ENCODE measurements around the gene LNPK. TPM values are rescaled to one million over a fixed set of nuclear protein-coding genes. Genes with fewer than 3 reads are reported as not detected.
"Not testable (repeated sequence)": the region's sequence is repeated elsewhere in the genome, so short reads cannot be mapped to it uniquely, and the experiment has no call there.

Gene LNPK
- total and polyA plus RNA-seq, 2 donors = 9.4 to 93.1 TPM

- WGBS = 84% methylated on average over 12 of the region's 12 CpGs
- not testable (repeated sequence) for H3K4me3 ChIP-seq (ENCODE audit: low read depth, low read length); DNase-seq (ENCODE audit: extremely low spot score); H3K27ac ChIP-seq (ENCODE audit: low read depth); H3K36me3 ChIP-seq (ENCODE audit: insufficient read depth); H3K4me1 ChIP-seq (ENCODE audit: insufficient read depth)
Observed at GRCh38 chr2:175913849-175914743, 88.0 kb downstream of the LNPK start.

- not testable (repeated sequence) for H3K36me3 ChIP-seq (ENCODE audit: insufficient read depth); DNase-seq (ENCODE audit: extremely low spot score); H3K4me3 ChIP-seq (ENCODE audit: low read depth, low read length); H3K4me1 ChIP-seq (ENCODE audit: insufficient read depth); H3K27ac ChIP-seq (ENCODE audit: low read depth)
- WGBS = 90% methylated on average over 2 of the region's 2 CpGs
Observed at GRCh38 chr2:175913267-175913666, 88.8 kb downstream of the LNPK start.

- DNase-seq (ENCODE audit: extremely low spot score) = no peak
Observed at GRCh38 chr2:175904035-175904434, 98.0 kb downstream of the LNPK start.

GRCh38 chr2:175903384-175903936 is 98.6 kb downstream of the LNPK start:
- no peak for DNase-seq (ENCODE audit: extremely low spot score)
- Histone ChIP-seq H3K4me3 (ENCODE audit: low read depth, low read length) (no peak overlapping the region), H3K27ac (ENCODE audit: low read depth) (no peak overlapping the region), H3K4me1 (ENCODE audit: insufficient read depth) (no peaks in the 10 kb centered on the region), H3K36me3 (ENCODE audit: insufficient read depth) (no peaks in the 10 kb centered on the region)
- WGBS = 88% methylated on average over 1 of the region's 1 CpG

More at GRCh38 chr2:175904035-175904434, 98.0 kb downstream of the LNPK start:
- H3K36me3 ChIP-seq (ENCODE audit: insufficient read depth) = no peaks in the 10 kb centered on the region
- no peak overlapping the region for H3K27ac ChIP-seq (ENCODE audit: low read depth)
- no peak overlapping the region for H3K4me3 ChIP-seq (ENCODE audit: low read depth, low read length)
- WGBS = 76% methylated on average over 4 of the region's 4 CpGs
- no peaks in the 10 kb centered on the region for H3K4me1 ChIP-seq (ENCODE audit: insufficient read depth)

GRCh38 chr2:175895957-175896356 is 106.1 kb downstream of the LNPK start:
- H3K4me1 ChIP-seq (ENCODE audit: insufficient read depth); H3K4me3 ChIP-seq (ENCODE audit: low read depth, low read length); H3K27ac ChIP-seq (ENCODE audit: low read depth); H3K36me3 ChIP-seq (ENCODE audit: insufficient read depth); DNase-seq (ENCODE audit: extremely low spot score): not testable (repeated sequence)
- WGBS = 98% methylated on average over 1 of the region's 1 CpG

GRCh38 chr2:175892046-175892445 is 110.0 kb downstream of the LNPK start:
- Histone ChIP-seq H3K4me3 (ENCODE audit: low read depth, low read length) (no peak overlapping the region), H3K27ac (ENCODE audit: low read depth) (no peak overlapping the region), H3K4me1 (ENCODE audit: insufficient read depth) (no peaks in the 10 kb centered on the region), H3K36me3 (ENCODE audit: insufficient read depth) (no peaks in the 10 kb centered on the region)
- no peak for DNase-seq (ENCODE audit: extremely low spot score)
- WGBS = 82% methylated on average over 2 of the region's 2 CpGs

GRCh38 chr2:175890636-175891242 is 111.3 kb downstream of the LNPK start:
- Histone ChIP-seq H3K4me1 (ENCODE audit: insufficient read depth) (no peaks in the 10 kb centered on the region), H3K27ac (ENCODE audit: low read depth) (no peak overlapping the region), H3K36me3 (ENCODE audit: insufficient read depth) (no peaks in the 10 kb centered on the region), H3K4me3 (ENCODE audit: low read depth, low read length) (no peak overlapping the region)
- no peak for DNase-seq (ENCODE audit: extremely low spot score)
- 83% methylated on average over 9 of the region's 9 CpGs for WGBS

GRCh38 chr2:175889701-175890302 is 112.3 kb downstream of the LNPK start:
- no peaks in the 10 kb centered on the region for H3K4me1 ChIP-seq (ENCODE audit: insufficient read depth)
- no peak overlapping the region for H3K27ac ChIP-seq (ENCODE audit: low read depth)
- 61% methylated on average over 3 of the region's 3 CpGs for WGBS
- no peaks in the 10 kb centered on the region for H3K36me3 ChIP-seq (ENCODE audit: insufficient read depth)
- H3K4me3 ChIP-seq (ENCODE audit: low read depth, low read length) = no peak overlapping the region
- peak; percentile 67 for DNase-seq (ENCODE audit: extremely low spot score)

GRCh38 chr2:175887776-175888175 is 114.3 kb downstream of the LNPK start:
- no peak overlapping the region for H3K27ac ChIP-seq (ENCODE audit: low read depth)
- 80% methylated on average over 2 of the region's 2 CpGs for WGBS
- no peak overlapping the region for H3K4me3 ChIP-seq (ENCODE audit: low read depth, low read length)
- no peak for DNase-seq (ENCODE audit: extremely low spot score)
- H3K36me3 ChIP-seq (ENCODE audit: insufficient read depth) = no peaks in the 10 kb centered on the region
- H3K4me1 ChIP-seq (ENCODE audit: insufficient read depth) = no peaks in the 10 kb centered on the region

- no peaks in the 10 kb centered on the region for H3K4me1 ChIP-seq (ENCODE audit: insufficient read depth)
- DNase-seq (ENCODE audit: extremely low spot score) = no peak
- no peak overlapping the region for H3K4me3 ChIP-seq (ENCODE audit: low read depth, low read length)
- H3K27ac ChIP-seq (ENCODE audit: low read depth) = no peak overlapping the region
- H3K36me3 ChIP-seq (ENCODE audit: insufficient read depth) = no peaks in the 10 kb centered on the region
- WGBS = 59% methylated on average over 7 of the region's 7 CpGs
Observed at GRCh38 chr2:175884697-175885393, 117.2 kb downstream of the LNPK start.

GRCh38 chr2:175883586-175884194 is 118.4 kb downstream of the LNPK start:
- DNase-seq (ENCODE audit: extremely low spot score) = no peak
- no peaks in the 10 kb centered on the region for H3K4me1 ChIP-seq (ENCODE audit: insufficient read depth)
- H3K27ac ChIP-seq (ENCODE audit: low read depth) = no peak overlapping the region
- WGBS = 65% methylated on average over 7 of the region's 7 CpGs
- no peaks in the 10 kb centered on the region for H3K36me3 ChIP-seq (ENCODE audit: insufficient read depth)
- H3K4me3 ChIP-seq (ENCODE audit: low read depth, low read length) = no peak overlapping the region

- no peaks in the 10 kb centered on the region for H3K4me1 ChIP-seq (ENCODE audit: insufficient read depth)
- H3K4me3 ChIP-seq (ENCODE audit: low read depth, low read length) = no peak overlapping the region
- H3K36me3 ChIP-seq (ENCODE audit: insufficient read depth) = no peaks in the 10 kb centered on the region
- 95% methylated on average over 3 of the region's 3 CpGs for WGBS
- no peak overlapping the region for H3K27ac ChIP-seq (ENCODE audit: low read depth)
- DNase-seq (ENCODE audit: extremely low spot score) = no peak
Observed at GRCh38 chr2:175879679-175880078, 122.4 kb downstream of the LNPK start.

Data from urinary bladder (tissue), 4 donors.